Natural killer cell treated with Interleukin-12 subunit alpha and Interleukin-12 subunit beta and Interleukin-15 and Interleukin-18, amount 100 ng/mL, for 72 hours (primary cell): ENCODE data around the gene ARIH2. TPM values are rescaled to one million over a fixed set of nuclear protein-coding genes. Genes with fewer than 3 reads are reported as not detected.
A peak's percentile ranks its signal among the peaks of the same experiment; 100 is the strongest.

Source experiments
- ATAC-seq, 2 donors: fragments of 150-1000 bp; cut with Tn5 transposase in 1 of 2; sonication (Bioruptor Pico), chemical (Tn5 transposase) in 1 of 2; 2 replicates each; pipeline ENCODE4 v1.10.0; 2021
- DNase-seq: peaks from one replicate; pipeline ENCODE4 v3.0.0; 2022; ENCODE audit warnings: low spot score
- H3K27ac Mint-ChIP-seq, 2 donors: 1 replicate in 1 of 2; 2 replicates in 1 of 2; pipeline ENCODE4 v1.8.0; 2022; ENCODE audit warnings: mixed read lengths in 2 of 2, mild to moderate bottlenecking in 1 of 2, moderate library complexity in 1 of 2
- H3K27me3 Mint-ChIP-seq, 2 donors: 1 replicate in 1 of 2; 2 replicates in 1 of 2; pipeline ENCODE4 v1.8.0; 2022; ENCODE audit warnings: mixed read lengths in 2 of 2
- H3K36me3 Mint-ChIP-seq: one replicate; pipeline ENCODE4 v1.8.0; 2022; ENCODE audit warnings: mixed read lengths
- H3K4me1 Mint-ChIP-seq, 2 donors: 1 replicate in 1 of 2; 2 replicates in 1 of 2; pipeline ENCODE4 v1.8.0; 2022; ENCODE audit warnings: low read depth in 2 of 2, mixed read lengths in 2 of 2, mild to moderate bottlenecking in 1 of 2
- H3K4me3 Mint-ChIP-seq: one replicate; pipeline ENCODE4 v1.8.0; 2022; ENCODE audit warnings: mixed read lengths
- H3K9me3 Mint-ChIP-seq: 2 replicates; pipeline ENCODE4 v1.8.0; 2022; ENCODE audit warnings: mixed read lengths
- total RNA-seq, 2 donors: library from RNA; stranded (reverse); gene quantifications; one replicate each; pipeline ENCODE4 v1.2.3, GENCODE V29; 2022

ARIH2 gene
- total RNA-seq, 2 donors from 2014 or later: 141 to 238 TPM

GRCh38 chr3:49025793-49026520, 107.3 kb downstream of the ARIH2 start:
- ATAC-seq: no peak
- DNase-seq: no peak
- Mint-ChIP-seq H3K4me3 (peak overlapping the region; percentile 94), H3K27ac (peak overlapping the region in 1 of 2 donors; percentile 31), H3K4me1 (peaks cover 47 to 53% of the 10 kb centered on the region in 2 donors), H3K36me3 (peaks cover 22% of the 10 kb centered on the region), H3K27me3 (no peaks in the 10 kb centered on the region), H3K9me3 (no peaks in the 10 kb centered on the region)

GRCh38 chr3:49026536-49026935, 107.9 kb downstream of the ARIH2 start:
- DNase-seq (no peak), ATAC-seq (no peak)
- H3K36me3 Mint-ChIP-seq: peaks cover 25% of the 10 kb centered on the region
- no peaks in the 10 kb centered on the region for H3K9me3 Mint-ChIP-seq
- peaks cover 44 to 48% of the 10 kb centered on the region in 2 donors for H3K4me1 Mint-ChIP-seq
- H3K27me3 Mint-ChIP-seq: no peaks in the 10 kb centered on the region
- H3K27ac Mint-ChIP-seq: peak overlapping the region; percentile 88 to 99
- peak overlapping the region; percentile 94 for H3K4me3 Mint-ChIP-seq

DNA sequence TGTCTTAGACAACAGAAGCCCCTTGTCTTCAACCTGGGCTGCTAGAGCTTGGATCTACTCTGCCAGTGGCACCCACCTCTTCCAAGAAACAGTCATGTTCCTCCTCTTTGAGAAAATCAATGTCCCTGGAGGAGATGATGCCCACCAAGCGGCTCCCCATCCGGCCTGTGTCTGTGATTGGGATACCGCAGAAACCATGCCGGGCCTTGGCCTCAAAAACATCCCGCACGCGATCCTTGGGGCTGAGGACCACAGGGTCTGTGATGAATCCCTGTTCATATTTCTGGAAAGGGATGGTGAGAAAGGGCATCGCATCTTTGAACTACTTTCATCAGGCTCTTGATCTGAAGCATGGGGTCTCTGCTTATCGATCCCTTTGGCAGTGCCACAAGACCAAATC, 109.0 kb downstream of the ARIH2 start:
- peak overlapping the region; percentile 88 to 99 for H3K27ac Mint-ChIP-seq
- H3K4me3 Mint-ChIP-seq: peak overlapping the region; percentile 94
- no peak for ATAC-seq
- DNase-seq: no peak
- no peaks in the 10 kb centered on the region for H3K9me3 Mint-ChIP-seq
- H3K4me1 Mint-ChIP-seq: peaks cover 44% of the 10 kb centered on the region in 2 donors
- H3K27me3 Mint-ChIP-seq: no peaks in the 10 kb centered on the region
- peaks cover 34% of the 10 kb centered on the region for H3K36me3 Mint-ChIP-seq

DNA sequence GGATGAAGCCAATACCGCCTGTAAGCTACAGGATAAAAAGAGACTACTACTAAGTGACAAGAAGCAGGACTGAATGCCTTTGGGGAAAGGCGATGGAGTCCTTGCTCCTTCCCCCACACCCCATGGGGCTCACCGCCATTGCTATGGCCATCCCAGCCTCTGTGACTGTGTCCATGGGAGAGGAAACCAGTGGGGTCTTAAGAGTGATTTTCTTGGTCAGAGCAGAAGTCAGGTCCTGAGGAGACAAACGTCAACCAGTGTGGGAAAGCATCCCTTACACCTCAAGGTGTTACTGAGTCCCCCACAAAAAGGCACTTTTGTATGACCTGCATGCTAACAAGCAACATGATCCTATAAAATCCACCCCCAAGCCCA, 109.6 kb downstream of the ARIH2 start:
- Mint-ChIP-seq H3K4me1 (peaks cover 39 to 40% of the 10 kb centered on the region in 2 donors), H3K4me3 (peak overlapping the region; percentile 94), H3K36me3 (peaks cover 34% of the 10 kb centered on the region), H3K9me3 (no peaks in the 10 kb centered on the region), H3K27ac (peak overlapping the region; percentile 88 to 99), H3K27me3 (no peaks in the 10 kb centered on the region)
- DNase-seq (no peak), ATAC-seq (no peak)

DNA sequence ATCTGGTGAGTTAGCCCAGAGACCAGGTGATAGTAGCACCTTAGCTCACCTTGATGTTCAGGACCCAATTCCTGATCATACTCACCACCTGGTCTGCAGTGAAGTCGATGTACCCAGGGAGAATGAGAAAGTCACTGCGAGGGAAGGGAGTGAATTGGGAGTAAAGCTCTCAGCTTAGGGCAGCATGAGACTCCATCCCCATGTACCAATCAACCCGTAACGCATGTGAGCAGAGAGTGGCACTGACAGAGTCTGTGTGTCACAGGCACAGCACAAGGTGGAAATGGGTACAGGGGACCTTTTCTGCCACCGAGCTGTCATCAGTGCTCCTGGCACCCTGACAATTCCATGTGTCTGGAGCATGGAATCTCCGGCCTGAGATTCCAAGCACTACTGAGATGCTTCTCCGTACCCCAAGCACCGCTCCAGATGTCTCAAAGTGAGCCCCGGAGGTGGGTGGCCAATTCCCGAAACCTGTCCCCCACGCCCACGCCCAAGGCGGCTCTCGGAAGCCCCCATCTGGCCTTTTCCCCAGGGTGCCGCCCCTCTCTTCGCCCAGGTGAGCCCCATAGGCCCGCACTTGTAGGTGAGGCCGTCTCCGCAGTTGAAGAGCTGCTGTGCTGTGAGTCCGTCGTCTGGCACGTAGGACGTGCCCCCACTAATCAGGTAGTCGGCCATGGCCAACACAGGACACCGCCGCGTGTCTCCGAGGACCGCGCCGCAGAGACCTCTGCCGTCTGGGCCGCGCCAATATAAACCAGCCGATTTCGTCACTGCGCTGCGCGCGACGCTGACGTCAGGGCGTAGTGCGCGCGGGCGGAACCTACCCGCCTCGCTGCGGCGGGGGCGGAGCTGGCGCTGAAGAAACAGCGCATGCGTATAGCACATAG, 110.3 kb downstream of the ARIH2 start, which contains the start of gene IMPDH2:
Gene IMPDH2, minus strand, starts transcription at position 726 of the 890 bp plus-strand sequence. Its CDS starts 48 bp downstream, at position 678.
- Mint-ChIP-seq H3K9me3 (no peaks in the 10 kb centered on the region), H3K27ac (peak within 1 kb of the TSS; percentile 88 to 99), H3K36me3 (peaks cover 34% of the 10 kb centered on the region), H3K4me1 (peaks cover 35 to 38% of the 10 kb centered on the region in 2 donors), H3K27me3 (no peaks in the 10 kb centered on the region), H3K4me3 (peak within 1 kb of the TSS; percentile 94)
- ATAC-seq (peak; percentile 98), DNase-seq (peak; percentile 96)

DNA sequence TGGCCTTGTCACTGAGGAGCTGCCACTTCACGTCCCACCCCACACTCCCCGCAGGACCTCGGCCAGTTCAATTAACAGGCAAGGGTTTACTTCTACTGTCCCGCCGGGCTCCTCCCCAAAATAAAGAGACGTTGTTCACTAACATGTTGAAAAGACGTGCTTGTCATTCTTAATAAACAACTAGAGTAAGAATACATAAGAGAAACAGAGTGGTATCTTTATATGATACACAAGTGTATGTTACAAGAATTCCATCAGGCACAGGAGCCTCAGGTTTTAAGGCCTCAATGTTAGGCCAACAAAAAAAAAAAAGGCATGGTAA, 110.9 kb downstream of the ARIH2 start:
- H3K4me1 Mint-ChIP-seq: peaks cover 35 to 38% of the 10 kb centered on the region in 2 donors
- DNase-seq: no peak
- no peak for ATAC-seq
- peak overlapping the region; percentile 94 for H3K4me3 Mint-ChIP-seq
- peaks cover 30% of the 10 kb centered on the region for H3K36me3 Mint-ChIP-seq
- H3K27ac Mint-ChIP-seq: peak overlapping the region; percentile 88 to 99
- H3K9me3 Mint-ChIP-seq: no peaks in the 10 kb centered on the region
- no peaks in the 10 kb centered on the region for H3K27me3 Mint-ChIP-seq

- Mint-ChIP-seq H3K4me1 (peaks cover 31 to 35% of the 10 kb centered on the region in 2 donors), H3K27ac (peak overlapping the region in 1 of 2 donors; percentile 99), H3K27me3 (no peaks in the 10 kb centered on the region), H3K9me3 (no peaks in the 10 kb centered on the region), H3K36me3 (peaks cover 35% of the 10 kb centered on the region), H3K4me3 (no peak overlapping the region)
- ATAC-seq (no peak), DNase-seq (no peak)
Measured at GRCh38 chr3:49030321-49030720, 111.7 kb downstream of the ARIH2 start.

DNA sequence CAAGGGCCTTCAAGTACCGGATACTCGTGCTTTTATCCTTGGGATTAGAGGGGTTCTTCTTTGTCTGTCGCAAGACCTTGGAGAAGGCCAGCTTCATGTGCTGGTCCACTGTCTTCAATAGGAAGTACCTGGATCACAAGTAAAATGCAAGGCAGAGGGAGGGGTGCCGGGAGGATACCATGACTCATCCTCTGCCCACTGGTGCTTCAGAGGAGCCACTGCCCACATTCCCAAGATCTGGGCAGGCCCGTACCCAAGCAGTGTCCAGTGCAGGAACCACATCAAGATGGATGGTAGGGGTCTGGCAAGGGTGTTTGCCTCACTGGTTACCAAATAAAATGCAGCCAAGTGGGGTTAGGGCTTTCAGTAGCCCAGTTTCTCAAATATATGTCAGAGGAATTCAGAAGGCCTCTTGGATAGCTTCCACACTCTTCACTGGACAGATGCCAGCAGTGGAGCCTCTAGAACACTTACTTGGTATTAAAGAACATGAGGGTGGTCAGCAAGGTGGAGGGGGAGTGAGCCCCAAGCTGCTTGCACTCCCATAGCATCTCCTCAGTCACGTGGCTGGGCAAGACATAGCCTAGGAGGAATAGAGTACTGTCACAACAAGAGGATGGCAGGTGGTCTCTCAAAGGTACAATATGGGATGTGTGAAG, 114.1 kb downstream of the ARIH2 start:
- Mint-ChIP-seq H3K27ac (no peak overlapping the region), H3K27me3 (no peaks in the 10 kb centered on the region), H3K4me1 (peaks cover 19 to 20% of the 10 kb centered on the region in 2 donors), H3K4me3 (no peak overlapping the region), H3K9me3 (no peaks in the 10 kb centered on the region), H3K36me3 (peaks cover 32% of the 10 kb centered on the region)
- DNase-seq (no peak), ATAC-seq (no peak)

- ATAC-seq (no peak), DNase-seq (no peak)
- Mint-ChIP-seq H3K27me3 (no peaks in the 10 kb centered on the region), H3K4me3 (no peak overlapping the region), H3K9me3 (no peaks in the 10 kb centered on the region), H3K27ac (no peak overlapping the region), H3K4me1 (peaks cover 1 to 3% of the 10 kb centered on the region in 2 donors), H3K36me3 (peaks cover 23% of the 10 kb centered on the region)
Measured at GRCh38 chr3:49034650-49035049, 116.0 kb downstream of the ARIH2 start.

- ATAC-seq: no peak
- H3K9me3 Mint-ChIP-seq: no peaks in the 10 kb centered on the region
- no peak for DNase-seq
- peaks cover 23% of the 10 kb centered on the region for H3K36me3 Mint-ChIP-seq
- no peak overlapping the region for H3K4me3 Mint-ChIP-seq
- H3K27ac Mint-ChIP-seq: no peak overlapping the region
- no peaks in the 10 kb centered on the region for H3K27me3 Mint-ChIP-seq
- peaks cover 0 to 3% of the 10 kb centered on the region in 2 donors for H3K4me1 Mint-ChIP-seq
Measured at GRCh38 chr3:49035281-49035680, 116.6 kb downstream of the ARIH2 start.

Other genes with a start within 250 kb of the ARIH2 start
- 10 to 100 TPM; 22.7 to 37.0 TPM for gene NCKIPSD, start 232.9 kb upstream of the ARIH2 start, total RNA-seq
- 10 to 100 TPM; 53.5 to 60.2 TPM for gene IP6K2, start 201.6 kb upstream of the ARIH2 start, total RNA-seq
- 10 to 100 TPM; 46.0 to 46.4 TPM for gene PRKAR2A, start 71.0 kb upstream of the ARIH2 start, total RNA-seq
- 10 to 100 TPM; 27.8 to 32.5 TPM for gene SLC25A20, start 20.0 kb upstream of the ARIH2 start, total RNA-seq
- 10 to 100 TPM; 23.2 to 34.7 TPM for gene P4HTM, start 71.4 kb downstream of the ARIH2 start, total RNA-seq
- 100 to 1,000 TPM; 128 to 222 TPM for gene WDR6, start 88.5 kb downstream of the ARIH2 start, total RNA-seq
- 10 to 100 TPM; 20.6 to 24.2 TPM for gene DALRD3, start 99.7 kb downstream of the ARIH2 start, total RNA-seq
- 100 to 1,000 TPM in 1 of 2 donors, 10 to 100 TPM in 1; 91.4 to 106 TPM for gene NDUFAF3, start 103.3 kb downstream of the ARIH2 start, total RNA-seq
- 100 to 1,000 TPM; 198 to 454 TPM for gene IMPDH2, start 110.6 kb downstream of the ARIH2 start, total RNA-seq
- gene QRICH1, start 175.2 kb downstream of the ARIH2 start, total RNA-seq: 100 to 1,000 TPM; 127 to 145 TPM
- 100 to 1,000 TPM; 207 to 261 TPM for gene QARS1, start 185.9 kb downstream of the ARIH2 start, total RNA-seq
- 10 to 100 TPM; 54.4 to 65.0 TPM for gene USP19, start 202.0 kb downstream of the ARIH2 start, total RNA-seq
- not detected for gene LAMB2, start 214.2 kb downstream of the ARIH2 start, total RNA-seq
- 10 to 100 TPM; 21.0 to 24.7 TPM for gene CCDC71, start 247.5 kb downstream of the ARIH2 start, total RNA-seq